A673 (cell line): ENCODE results near the gene SORL1. TPM values are rescaled to one million over a fixed set of nuclear protein-coding genes. Genes with fewer than 3 reads are reported as not detected.

ENCODE experiments used
- BruUV-seq: library from RNA; stranded (reverse); fragments of 400-500 nt; replicated peaks from 2 replicates; lab custom pipeline; 2021; lab: Mats Ljungman, UMichigan
- CTCF ChIA-PET: fragments of 300-600 bp; sonication (Branson Sonifier 250); formaldehyde crosslinking; loops from one replicate; lab custom pipeline; 2022; ENCODE audit warnings: antibody characterized with exemption; lab: Charles Lee
- POLR2A ChIA-PET: fragments of 300-600 bp; sonication (Branson Sonifier 250); formaldehyde crosslinking; loops from one replicate; lab custom pipeline; 2022; ENCODE audit warnings: antibody characterized with exemption; ENCODE audit not compliant: low non-redundant PET; lab: Charles Lee
- DNase-seq: peaks from one replicate; pipeline ENCODE4 v3.0.0-alpha.2; 2015; ENCODE audit warnings: low spot score
- H3K27ac ChIP-seq: fragments of 200-600 bp; sonication (generic); 2 replicates; pipeline ENCODE4 v1.5.1; 2016; ENCODE audit warnings: mixed run types, low read depth, mild to moderate bottlenecking, mixed read lengths, antibody characterized with exemption, low read length; ENCODE audit not compliant: poor library complexity, severe bottlenecking
- H3K27me3 ChIP-seq: fragments of 200-600 bp; sonication (generic); replicated peaks from 2 replicates; pipeline ENCODE4 v1.6.1; 2017; ENCODE audit warnings: mixed run types, low read depth, mild to moderate bottlenecking, mixed read lengths, antibody characterized with exemption, low read length; ENCODE audit not compliant: insufficient read depth, poor library complexity
- H3K36me3 ChIP-seq: fragments of 200-600 bp; sonication (generic); 2 replicates; pipeline ENCODE4 v1.6.1; 2016; ENCODE audit warnings: mixed run types, mild to moderate bottlenecking, mixed read lengths, antibody characterized with exemption, low read length; ENCODE audit not compliant: insufficient read depth, poor library complexity, severe bottlenecking
- H3K4me1 ChIP-seq: fragments of 200-600 bp; sonication (generic); 2 replicates; pipeline ENCODE4 v1.6.1; 2017; ENCODE audit warnings: mixed run types, mild to moderate bottlenecking, mixed read lengths, antibody characterized with exemption, low read length; ENCODE audit not compliant: insufficient read depth, poor library complexity, severe bottlenecking
- H3K4me3 ChIP-seq: fragments of 200-600 bp; sonication (generic); 2 replicates; pipeline ENCODE4 v1.5.1; 2016; ENCODE audit warnings: low read depth, mixed run types, mild to moderate bottlenecking, mixed read lengths, low read length; ENCODE audit not compliant: poor library complexity, severe bottlenecking
- H3K9me3 ChIP-seq: fragments of 200-600 bp; sonication (generic); 2 replicates; pipeline ENCODE4 v1.6.1; 2016; ENCODE audit warnings: mixed run types, low read depth, mild to moderate bottlenecking, mixed read lengths, antibody characterized with exemption, low read length; ENCODE audit not compliant: poor library complexity, severe bottlenecking
- CTCF ChIP-seq: fragments of 300-800, 200-600 bp; sonication (generic); conservative IDR thresholded peaks from 2 replicates; pipeline ENCODE4 v1.5.1; 2017; ENCODE audit warnings: low read depth, mild to moderate bottlenecking, antibody characterized with exemption, low read length, moderate library complexity, mixed read lengths
- EZH2 ChIP-seq: fragments of 200-600 bp; sonication (generic); IDR thresholded peaks from 2 replicates; pipeline ENCODE4 v1.6.1; 2017; ENCODE audit warnings: borderline replicate concordance, low read depth, mild to moderate bottlenecking, mixed read lengths, antibody characterized with exemption, low read length; ENCODE audit not compliant: poor library complexity, severe bottlenecking
- intact Hi-C: fragments of 100-400 bp; cut with micrococcal nuclease; formaldehyde crosslinking; loops from one replicate; pipeline ENCODE4 v1.10.0; 2022; ENCODE audit not compliant: unreplicated experiment
- total RNA-seq: library from RNA; stranded (reverse); gene quantifications from 2 replicates; pipeline ENCODE4 v1.2.3, GENCODE V29; 2021

The SORL1 gene
- total RNA-seq, 1 experiment from 2014 or later: 0.95 TPM

GRCh38 chr11:121563003-121563402, 110.9 kb downstream of the SORL1 start:
- Histone ChIP-seq H3K9me3 (no peaks in the 10 kb centered on the region), H3K36me3 (no peaks in the 10 kb centered on the region), H3K4me3 (no peak overlapping the region), H3K27ac (no peak overlapping the region), H3K27me3 (peaks cover 15% of the 10 kb centered on the region), H3K4me1 (no peaks in the 10 kb centered on the region)
- DNase-seq: no peak
- ChIA-PET POLR2A (no interaction called here), CTCF (no interaction called here)
- intact Hi-C loops: no loop called here
- TF ChIP-seq CTCF (no peak), EZH2 (no peak)
- no TSS peak for BruUV-seq

DNA sequence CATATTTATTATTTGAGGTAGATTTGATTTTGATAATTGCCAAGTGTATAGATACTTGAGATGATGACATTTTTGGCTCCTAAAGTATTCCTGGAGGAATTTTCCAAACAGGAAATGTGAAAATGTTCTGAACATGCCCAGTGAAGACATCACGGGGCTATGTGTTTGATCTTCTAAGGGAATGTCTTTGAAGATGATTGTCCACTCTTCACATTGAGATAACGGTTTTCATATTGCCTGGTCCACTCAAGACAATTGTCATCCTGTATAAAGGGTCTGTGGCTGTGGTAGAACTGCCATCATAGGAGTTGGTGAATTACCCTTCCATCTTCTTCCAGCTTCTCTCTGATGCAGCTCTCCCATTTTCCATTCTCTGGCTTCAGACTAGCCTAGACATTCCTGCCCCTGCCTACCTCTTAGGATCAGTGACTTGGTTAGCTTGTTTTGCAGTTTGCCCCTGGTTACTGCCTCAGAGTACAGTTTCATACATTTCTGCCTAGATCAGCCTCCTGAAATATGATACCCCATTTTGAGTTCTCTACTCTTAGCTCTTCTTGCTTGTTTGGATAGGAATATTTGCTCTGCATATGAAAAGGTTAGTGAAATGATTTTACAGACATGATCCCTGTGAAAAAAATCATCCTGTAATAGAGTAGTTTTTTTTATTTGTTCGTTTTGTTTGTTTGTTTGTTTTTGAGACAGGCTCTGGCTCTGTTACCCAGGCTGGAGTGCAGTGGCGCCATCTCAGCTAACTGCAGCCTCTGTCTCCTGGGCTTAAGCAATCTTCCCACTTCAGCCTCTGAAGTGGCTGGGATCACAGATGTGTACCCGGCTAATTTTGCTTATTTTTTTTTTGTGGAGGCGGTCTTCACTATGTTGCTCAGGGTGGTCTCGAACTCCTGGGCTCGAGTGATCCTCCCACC, 112.0 kb downstream of the SORL1 start:
- BruUV-seq: no TSS peak
- DNase-seq: no peak
- no peak for TF ChIP-seq CTCF
- no peak for TF ChIP-seq EZH2
- Histone ChIP-seq H3K27me3 (peaks cover 19% of the 10 kb centered on the region), H3K4me1 (no peaks in the 10 kb centered on the region), H3K36me3 (no peaks in the 10 kb centered on the region), H3K27ac (no peak overlapping the region), H3K9me3 (no peaks in the 10 kb centered on the region), H3K4me3 (no peak overlapping the region)
- intact Hi-C loops: no loop called here
- CTCF ChIA-PET: interaction anchor here (0.7 kb wide), 1 partner anchor 1527 kb away, joined by 3 read pairs; no protein-coding TSS in a partner anchor
- POLR2A ChIA-PET: no interaction called here

GRCh38 chr11:121564948-121565684, 113.0 kb downstream of the SORL1 start:
- ChIA-PET POLR2A (no interaction called here), CTCF (no interaction called here)
- no peaks in the 10 kb centered on the region for H3K9me3 ChIP-seq
- intact Hi-C loops: no loop called here
- H3K4me3 ChIP-seq: no peak overlapping the region
- BruUV-seq: no TSS peak
- H3K36me3 ChIP-seq: no peaks in the 10 kb centered on the region
- TF ChIP-seq EZH2: no peak
- no peak for TF ChIP-seq CTCF
- no peak for DNase-seq
- H3K4me1 ChIP-seq: no peaks in the 10 kb centered on the region
- peaks cover 14% of the 10 kb centered on the region for H3K27me3 ChIP-seq
- no peak overlapping the region for H3K27ac ChIP-seq
